NCI-H128 (cell line): ENCODE results near the gene CGB7.
"Not testable (repeated sequence)": the region's sequence is repeated elsewhere in the genome, so short reads cannot be mapped to it uniquely, and the experiment has no call there.

Experiments used
- DNase-seq: peaks from one replicate; lab custom pipeline; 2025; ENCODE audit not compliant: unreplicated experiment; lab: John Stamatoyannopoulos, UW

Gene CGB7

GRCh38 chr19:49073514-49074378 is 16.2 kb upstream of the CGB7 start:
- DNase-seq: peak; percentile 16

GRCh38 chr19:49071860-49072547 is 14.5 kb upstream of the CGB7 start:
- no peak for DNase-seq

- no peak for DNase-seq
Measured at GRCh38 chr19:49070416-49070815, 12.9 kb upstream of the CGB7 start.

- no peak for DNase-seq
Measured at GRCh38 chr19:49069026-49069425, 11.5 kb upstream of the CGB7 start.

GRCh38 chr19:49067554-49067953 is 10.0 kb upstream of the CGB7 start:
- DNase-seq: no peak

GRCh38 chr19:49065905-49066512 is 8.5 kb upstream of the CGB7 start:
- DNase-seq: no peak

GRCh38 chr19:49064768-49065611 is 7.4 kb upstream of the CGB7 start, which contains the start of gene NTF4:
Gene NTF4 (minus strand): TSS chr19:49064818. CDS start chr19:49061997, 2,821 bp downstream.
- DNase-seq: no peak

GRCh38 chr19:49064029-49064629 is 6.6 kb upstream of the CGB7 start:
- no peak for DNase-seq

GRCh38 chr19:49061445-49061844 is 3.9 kb upstream of the CGB7 start:
- DNase-seq: no peak

- no peak for DNase-seq
Measured at GRCh38 chr19:49061000-49061399, 3.5 kb upstream of the CGB7 start.

- DNase-seq: no peak
Measured at GRCh38 chr19:49059053-49059452, 1.5 kb upstream of the CGB7 start.

GRCh38 chr19:49058562-49058961 is 1.0 kb upstream of the CGB7 start:
- no peak for DNase-seq

GRCh38 chr19:49056902-49057596 is 500 bp downstream of the CGB7 start:
- not testable (repeated sequence) for DNase-seq

- DNase-seq: no peak
Measured at GRCh38 chr19:49056101-49056901, 1.2 kb downstream of the CGB7 start.

- not testable (repeated sequence) for DNase-seq
Measured at GRCh38 chr19:49050376-49051033, 7.0 kb downstream of the CGB7 start.

GRCh38 chr19:49049834-49050233 is 7.7 kb downstream of the CGB7 start:
- not testable (repeated sequence) for DNase-seq

- DNase-seq: not testable (repeated sequence)
Measured at GRCh38 chr19:49049011-49049410, 8.5 kb downstream of the CGB7 start, which contains the start of gene CGB8. Gene CGB8 (minus strand): TSS chr19:49049111. CDS start chr19:49048739, 372 bp downstream.

- not testable (repeated sequence) for DNase-seq
Measured at GRCh38 chr19:49043548-49043947, 14.0 kb downstream of the CGB7 start, which contains the start of gene CGB5. Gene CGB5 (plus strand): TSS chr19:49043848. CDS start chr19:49044210, 362 bp downstream.
